Measurements from ENCODE around the gene CEACAM5. TPM values are rescaled to one million over a fixed set of nuclear protein-coding genes. Genes with fewer than 3 reads are reported as not detected.
"Not testable (repeated sequence)": the region's sequence is repeated elsewhere in the genome, so short reads cannot be mapped to it uniquely, and the experiment has no call there.

The CEACAM5 gene
- total RNA-seq, 1 donor from 2014 or later, result not detected

GRCh38 chr19:41753936-41754529 lies 45.6 kb downstream of the CEACAM5 start:
- Mint-ChIP-seq H3K27ac (ENCODE audit: unreplicated experiment) (no peak overlapping the region), H3K9me3 (ENCODE audit: unreplicated experiment) (no peaks in the 10 kb centered on the region), H3K27me3 (ENCODE audit: unreplicated experiment) (peaks cover 1% of the 10 kb centered on the region), H3K36me3 (ENCODE audit: unreplicated experiment) (no peaks in the 10 kb centered on the region), H3K4me1 (ENCODE audit: low read depth, unreplicated experiment) (peaks cover 4% of the 10 kb centered on the region), H3K4me3 (ENCODE audit: unreplicated experiment) (no peak overlapping the region)
- peak; percentile 68 for DNase-seq
- peak; percentile 59 for TF ChIP-seq CTCF (IDR thresholded peaks at IDR 0.05; ENCODE audit: partially characterized antibody, unreplicated experiment)

- no peak for DNase-seq
- Mint-ChIP-seq H3K9me3 (ENCODE audit: unreplicated experiment) (no peaks in the 10 kb centered on the region), H3K27ac (ENCODE audit: unreplicated experiment) (no peak within 1 kb of the TSS), H3K4me3 (ENCODE audit: unreplicated experiment) (no peak within 1 kb of the TSS), H3K27me3 (ENCODE audit: unreplicated experiment) (peaks cover 4% of the 10 kb centered on the region), H3K36me3 (ENCODE audit: unreplicated experiment) (no peaks in the 10 kb centered on the region), H3K4me1 (ENCODE audit: low read depth, unreplicated experiment) (peaks cover 4% of the 10 kb centered on the region)
- no peak for TF ChIP-seq CTCF (IDR thresholded peaks at IDR 0.05; ENCODE audit: partially characterized antibody, unreplicated experiment)
These were observed 47.0 kb downstream of the CEACAM5 start, which contains the start of gene CEACAM6 for GRCh38 chr19:41755328-41755913. Gene CEACAM6 (plus strand): TSS chr19:41755530. CDS start chr19:41755639, 109 bp downstream.

GRCh38 chr19:41758846-41759245 lies 50.4 kb downstream of the CEACAM5 start:
- Mint-ChIP-seq H3K27me3 (ENCODE audit: unreplicated experiment) (peaks cover 6% of the 10 kb centered on the region), H3K4me1 (ENCODE audit: low read depth, unreplicated experiment) (peaks cover 4% of the 10 kb centered on the region), H3K27ac (ENCODE audit: unreplicated experiment) (no peak overlapping the region), H3K4me3 (ENCODE audit: unreplicated experiment) (no peak overlapping the region), H3K9me3 (ENCODE audit: unreplicated experiment) (no peaks in the 10 kb centered on the region), H3K36me3 (ENCODE audit: unreplicated experiment) (no peaks in the 10 kb centered on the region)
- TF ChIP-seq CTCF (IDR thresholded peaks at IDR 0.05; ENCODE audit: partially characterized antibody, unreplicated experiment), result no peak
- DNase-seq, result no peak

- TF ChIP-seq CTCF (IDR thresholded peaks at IDR 0.05; ENCODE audit: partially characterized antibody, unreplicated experiment), result no peak
- Mint-ChIP-seq H3K27me3 (ENCODE audit: unreplicated experiment) (peaks cover 4% of the 10 kb centered on the region), H3K4me1 (ENCODE audit: low read depth, unreplicated experiment) (no peaks in the 10 kb centered on the region), H3K36me3 (ENCODE audit: unreplicated experiment) (no peaks in the 10 kb centered on the region), H3K9me3 (ENCODE audit: unreplicated experiment) (peaks cover 3% of the 10 kb centered on the region), H3K27ac (ENCODE audit: unreplicated experiment) (no peak overlapping the region), H3K4me3 (ENCODE audit: unreplicated experiment) (no peak overlapping the region)
- DNase-seq, result no peak
These were observed 58.7 kb downstream of the CEACAM5 start for GRCh38 chr19:41767115-41767514.

- H3K9me3 Mint-ChIP-seq (ENCODE audit: unreplicated experiment); DNase-seq; H3K27me3 Mint-ChIP-seq (ENCODE audit: unreplicated experiment); H3K4me1 Mint-ChIP-seq (ENCODE audit: low read depth, unreplicated experiment); H3K4me3 Mint-ChIP-seq (ENCODE audit: unreplicated experiment); H3K27ac Mint-ChIP-seq (ENCODE audit: unreplicated experiment); H3K36me3 Mint-ChIP-seq (ENCODE audit: unreplicated experiment): not testable (repeated sequence)
These were observed 59.7 kb downstream of the CEACAM5 start for GRCh38 chr19:41768105-41768504.

All from glutamatergic neuron (in vitro differentiated cells).